ENCODE results near the gene CLVS2.

Gene CLVS2

DNA sequence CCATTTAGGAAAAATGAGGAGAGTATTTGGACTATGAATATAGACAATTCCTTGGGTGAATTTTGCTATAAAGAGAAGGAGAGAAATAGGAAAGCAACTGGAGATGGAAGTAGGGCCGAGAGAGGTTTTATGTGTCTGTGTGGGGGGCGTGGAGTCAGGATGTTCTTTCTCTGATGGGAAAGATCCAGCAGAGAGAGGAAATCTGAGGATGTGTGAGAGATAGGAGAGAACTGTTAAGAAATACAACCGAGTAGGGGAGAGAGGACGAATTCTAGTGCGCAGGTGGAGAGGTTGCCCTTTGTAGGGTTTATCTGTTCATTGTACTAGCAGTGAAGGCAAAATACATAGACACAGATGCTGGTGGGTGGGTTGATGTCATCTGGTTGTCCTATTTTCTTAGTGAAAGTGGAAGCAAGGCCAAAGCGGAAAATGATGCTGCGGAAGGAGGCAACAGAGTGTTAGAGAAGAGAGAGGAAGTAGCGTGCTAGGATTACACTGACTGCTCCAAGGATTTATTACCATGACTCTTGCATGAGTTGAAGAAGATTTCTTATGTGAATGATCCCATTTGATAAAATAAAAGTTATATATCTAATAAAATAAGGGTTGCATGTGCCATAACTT lies 57.7 kb downstream of the CLVS2 start:
- TF ChIP-seq GATA3 (IDR thresholded peaks at IDR 0.05; ENCODE audit: low read depth, low read length): no peak
- TF ChIP-seq GATA2 (IDR thresholded peaks at IDR 0.05; ENCODE audit: low read depth, low read length): no peak

DNA sequence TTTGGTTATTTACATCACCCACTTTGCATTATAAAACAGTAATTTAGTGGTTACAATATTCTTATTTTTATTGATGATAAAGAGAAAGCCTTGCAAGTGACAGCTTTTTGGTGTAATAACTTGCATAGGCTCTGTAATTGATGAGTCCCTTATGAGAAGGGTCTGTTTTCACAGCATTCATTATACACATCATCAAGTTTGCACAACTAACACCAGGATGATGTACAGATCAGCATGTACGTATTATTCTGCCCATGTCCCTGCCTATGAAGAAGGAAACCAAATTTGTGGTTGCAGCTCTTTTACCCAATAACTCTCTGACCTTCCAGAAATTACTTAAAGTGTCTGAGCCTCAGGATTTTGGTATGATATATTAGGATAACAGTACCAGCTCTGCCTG lies 59.2 kb downstream of the CLVS2 start:
- TF ChIP-seq GATA2 (IDR thresholded peaks at IDR 0.05; ENCODE audit: low read depth, low read length): no peak
- no peak for TF ChIP-seq GATA3 (IDR thresholded peaks at IDR 0.05; ENCODE audit: low read depth, low read length)

DNA sequence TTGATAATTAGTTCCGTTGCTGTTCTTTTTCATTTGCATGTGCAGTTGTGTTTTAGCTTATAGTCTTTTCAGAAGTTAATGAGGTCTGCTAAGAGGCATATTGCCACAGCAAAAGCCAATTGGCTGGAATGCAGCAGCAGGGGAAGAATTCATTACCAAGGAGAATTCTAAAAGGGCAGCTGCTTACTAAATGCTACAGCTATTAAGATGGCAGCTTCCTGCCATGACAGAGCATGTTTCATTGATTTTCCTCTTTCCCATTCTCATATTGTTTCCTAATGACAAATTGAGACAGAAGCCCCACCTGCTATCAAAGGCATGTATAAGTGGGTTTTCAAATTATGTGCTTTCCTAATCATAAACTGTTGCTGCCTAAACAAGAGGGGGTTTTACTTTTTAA lies 66.6 kb downstream of the CLVS2 start:
- TF ChIP-seq GATA2 (IDR thresholded peaks at IDR 0.05; ENCODE audit: low read depth, low read length): no peak
- no peak for TF ChIP-seq GATA3 (IDR thresholded peaks at IDR 0.05; ENCODE audit: low read depth, low read length)

DNA sequence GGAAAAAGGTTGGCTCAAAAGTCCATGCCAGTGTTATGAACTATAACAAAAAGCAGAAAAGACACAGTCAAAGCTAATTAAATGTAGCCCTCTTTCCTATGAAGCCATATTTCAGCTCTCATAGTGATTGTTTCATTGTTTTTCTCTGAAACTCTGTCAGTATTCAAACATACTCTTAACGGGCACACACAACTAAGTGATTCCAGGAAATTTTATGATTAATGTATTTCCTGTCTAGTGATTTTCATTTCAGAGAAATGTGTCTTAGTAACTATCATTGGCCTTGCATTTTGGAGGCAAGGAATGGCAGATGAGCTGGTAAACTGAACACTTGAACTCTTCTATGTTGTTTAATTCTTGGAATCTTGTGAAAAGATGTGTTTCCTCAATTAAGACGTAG lies 68.0 kb downstream of the CLVS2 start:
- TF ChIP-seq GATA2 (IDR thresholded peaks at IDR 0.05; ENCODE audit: low read depth, low read length) (no peak), GATA3 (IDR thresholded peaks at IDR 0.05; ENCODE audit: low read depth, low read length) (no peak)

DNA sequence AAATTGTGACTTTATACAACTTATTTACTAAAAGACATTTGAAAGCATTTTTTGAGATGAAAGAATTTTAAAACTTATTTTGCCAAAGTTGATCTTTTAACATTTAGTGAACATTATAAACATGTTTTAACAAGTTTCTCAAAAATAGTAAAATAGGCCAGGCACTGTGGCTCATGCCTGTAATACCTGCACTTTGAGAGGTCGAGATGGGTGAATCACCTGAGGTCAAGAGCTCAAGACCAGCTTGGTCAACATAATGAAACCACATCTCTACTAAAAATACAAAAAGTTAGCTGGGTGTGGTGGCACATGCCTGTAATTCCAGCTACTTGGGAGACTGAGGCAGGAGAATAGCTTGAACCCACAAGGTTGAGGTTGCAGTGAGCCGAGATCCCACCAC lies 78.6 kb downstream of the CLVS2 start:
- TF ChIP-seq GATA2 (IDR thresholded peaks at IDR 0.05; ENCODE audit: low read depth, low read length): no peak
- no peak for TF ChIP-seq GATA3 (IDR thresholded peaks at IDR 0.05; ENCODE audit: low read depth, low read length)

DNA sequence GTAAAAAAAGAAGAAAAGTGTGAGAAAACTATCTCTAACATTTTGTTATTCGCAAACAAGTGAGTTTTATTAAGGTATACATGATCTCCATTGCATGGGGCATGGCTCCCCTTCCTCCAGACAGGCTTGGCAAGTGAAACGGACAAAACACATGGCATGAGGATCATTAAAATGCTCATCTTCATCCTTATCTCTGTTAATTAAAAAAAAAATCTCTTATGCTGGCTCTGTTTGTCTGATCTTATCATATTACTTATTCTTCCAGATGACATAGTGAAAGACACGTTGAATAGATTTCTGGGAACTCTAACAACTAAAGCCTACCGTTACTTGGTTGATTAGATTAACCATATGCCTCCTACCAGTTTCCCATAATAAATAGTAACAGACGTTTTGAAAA lies 89.4 kb downstream of the CLVS2 start:
- TF ChIP-seq GATA2 (IDR thresholded peaks at IDR 0.05; ENCODE audit: low read depth, low read length) (peak; percentile 24; the same call in 1 of the 2 replicates), GATA3 (IDR thresholded peaks at IDR 0.05; ENCODE audit: low read depth, low read length) (peak; percentile 63; the same call in 1 of the 2 replicates)

DNA sequence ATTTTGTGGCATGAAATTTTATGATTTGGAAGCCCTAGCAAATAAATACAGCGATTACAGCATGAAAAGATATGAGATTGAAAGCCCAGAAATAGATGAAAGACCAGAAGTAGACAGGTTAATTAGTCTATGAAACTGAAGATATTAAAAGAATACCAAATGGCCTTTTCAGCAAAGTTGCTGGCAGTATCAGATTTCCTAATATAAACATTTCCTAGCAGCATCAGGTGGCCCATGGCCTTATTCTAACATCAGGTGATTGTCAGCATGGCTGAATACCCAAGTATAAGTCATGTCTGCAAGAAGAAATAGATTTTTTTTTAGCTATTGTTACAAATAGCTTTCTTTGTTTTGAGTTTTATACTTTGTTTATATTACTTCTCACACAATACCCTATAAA lies 93.2 kb downstream of the CLVS2 start:
- TF ChIP-seq GATA3 (IDR thresholded peaks at IDR 0.05; ENCODE audit: low read depth, low read length): no peak
- TF ChIP-seq GATA2 (IDR thresholded peaks at IDR 0.05; ENCODE audit: low read depth, low read length): no peak

DNA sequence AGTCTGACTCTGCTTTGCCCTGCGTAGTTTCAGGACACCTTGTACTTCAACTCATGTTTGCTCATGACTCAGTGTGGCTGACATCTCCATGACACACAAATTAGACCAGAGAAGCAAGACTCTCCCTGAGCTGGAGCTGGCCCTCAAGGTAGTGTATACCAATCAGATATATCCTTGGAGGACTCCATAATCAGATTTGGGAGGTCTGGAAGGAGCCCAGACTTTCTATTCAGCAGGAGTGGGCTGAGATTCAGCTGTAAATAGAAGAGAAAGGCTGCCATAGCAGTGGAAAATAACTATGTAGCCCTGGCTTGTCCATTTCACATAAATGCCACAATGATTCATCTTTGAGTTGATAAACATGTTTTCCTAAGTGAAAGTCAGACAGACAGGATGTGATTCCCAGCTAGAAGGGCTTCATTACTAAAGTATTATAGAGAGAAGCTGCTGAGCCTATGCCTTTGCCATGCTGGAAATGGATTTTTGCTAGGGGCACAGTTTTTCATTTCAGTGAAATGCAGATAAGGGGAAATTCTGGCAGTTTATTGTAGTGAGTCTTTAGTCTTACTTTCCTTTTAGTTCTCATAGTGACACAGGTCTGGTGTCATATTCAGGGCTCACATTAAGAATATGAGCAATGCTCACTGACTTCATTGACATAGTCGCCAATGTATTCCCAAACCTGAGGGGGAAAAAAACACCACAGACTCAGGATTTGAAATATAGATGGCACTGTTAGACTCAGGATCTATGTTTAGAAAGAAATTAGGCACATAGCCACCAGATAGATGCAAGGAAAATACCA lies 95.3 kb downstream of the CLVS2 start:
- TF ChIP-seq GATA3 (IDR thresholded peaks at IDR 0.05; ENCODE audit: low read depth, low read length) (no peak), GATA2 (IDR thresholded peaks at IDR 0.05; ENCODE audit: low read depth, low read length) (no peak; the same call in 1 of the 2 replicates)

DNA sequence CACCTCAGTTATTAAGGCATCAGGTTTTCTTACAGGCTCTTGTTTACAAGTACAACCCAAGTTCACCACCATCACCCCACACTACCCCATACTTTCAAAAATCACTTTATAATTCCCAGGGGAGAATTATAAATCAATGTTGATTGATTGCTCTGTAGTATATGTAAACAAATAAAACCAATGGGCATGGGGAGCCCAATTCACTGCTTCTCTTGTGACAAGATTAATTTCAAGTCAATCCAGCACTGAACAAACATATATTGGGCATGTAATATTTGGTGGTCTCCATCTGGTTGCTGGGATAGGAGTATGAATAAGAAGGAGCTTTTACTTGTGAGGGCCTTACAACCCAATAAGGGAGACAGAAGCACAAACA lies 95.8 kb downstream of the CLVS2 start:
- TF ChIP-seq GATA3 (IDR thresholded peaks at IDR 0.05; ENCODE audit: low read depth, low read length) (no peak), GATA2 (IDR thresholded peaks at IDR 0.05; ENCODE audit: low read depth, low read length) (no peak)

DNA sequence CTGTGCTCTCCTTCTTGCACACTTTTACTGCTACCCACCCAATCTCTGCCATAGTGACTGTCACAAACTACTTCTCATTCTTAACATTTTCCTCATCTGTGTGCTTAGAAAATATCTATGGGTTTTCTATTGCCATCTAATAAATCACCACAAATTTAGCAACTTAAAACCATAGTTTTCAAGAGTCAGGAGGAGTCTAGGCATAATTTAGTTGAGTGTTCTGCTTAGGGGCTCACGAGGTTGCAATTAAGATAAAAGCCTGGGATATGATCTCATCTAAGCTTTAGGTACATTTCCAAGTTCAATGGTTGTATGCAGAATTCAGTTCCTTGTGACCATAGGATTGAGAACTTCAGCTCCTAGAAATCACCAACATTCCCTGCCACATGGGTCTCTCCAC lies 98.8 kb downstream of the CLVS2 start:
- no peak for TF ChIP-seq GATA3 (IDR thresholded peaks at IDR 0.05; ENCODE audit: low read depth, low read length)
- TF ChIP-seq GATA2 (IDR thresholded peaks at IDR 0.05; ENCODE audit: low read depth, low read length): no peak

DNA sequence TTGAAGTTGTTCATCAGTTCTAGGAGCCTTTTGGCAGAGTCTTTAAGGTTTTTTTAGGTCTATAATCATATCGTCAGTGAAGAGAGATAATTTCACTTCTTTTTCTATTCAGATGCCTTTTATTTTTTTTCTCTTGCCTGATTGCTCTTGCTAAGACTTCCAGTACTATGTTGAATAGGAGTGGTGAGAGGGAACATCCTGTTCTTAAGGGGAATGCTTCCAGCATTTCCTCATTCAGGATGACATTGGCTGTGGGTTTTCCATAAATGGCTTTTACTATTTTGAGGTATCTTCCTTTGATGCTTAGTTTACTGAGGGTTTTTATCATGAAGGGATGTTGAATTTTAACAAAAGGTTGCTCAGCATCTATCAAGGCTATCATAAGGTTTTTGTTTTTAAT lies 109.5 kb downstream of the CLVS2 start:
- TF ChIP-seq GATA2 (IDR thresholded peaks at IDR 0.05; ENCODE audit: low read depth, low read length) (no peak), GATA3 (IDR thresholded peaks at IDR 0.05; ENCODE audit: low read depth, low read length) (no peak)

DNA sequence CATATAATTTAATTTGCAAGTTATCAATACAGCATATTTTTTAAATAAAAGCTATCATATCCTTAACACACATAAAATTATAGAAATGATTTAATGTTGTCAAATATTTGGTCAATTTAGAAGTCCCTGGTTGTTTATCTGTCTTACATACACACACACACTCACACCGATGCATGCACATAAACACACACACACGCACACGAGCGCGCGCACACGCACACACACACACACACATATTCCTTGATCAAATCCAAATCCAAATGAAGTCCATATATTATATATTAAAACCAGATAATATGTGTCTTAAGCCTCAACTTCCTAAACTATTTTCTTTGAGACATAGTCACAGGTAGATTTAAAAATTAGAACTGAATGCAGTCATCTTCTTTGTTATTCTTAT lies 120.3 kb downstream of the CLVS2 start:
- TF ChIP-seq GATA3 (IDR thresholded peaks at IDR 0.05; ENCODE audit: low read depth, low read length) (no peak), GATA2 (IDR thresholded peaks at IDR 0.05; ENCODE audit: low read depth, low read length) (no peak)

DNA sequence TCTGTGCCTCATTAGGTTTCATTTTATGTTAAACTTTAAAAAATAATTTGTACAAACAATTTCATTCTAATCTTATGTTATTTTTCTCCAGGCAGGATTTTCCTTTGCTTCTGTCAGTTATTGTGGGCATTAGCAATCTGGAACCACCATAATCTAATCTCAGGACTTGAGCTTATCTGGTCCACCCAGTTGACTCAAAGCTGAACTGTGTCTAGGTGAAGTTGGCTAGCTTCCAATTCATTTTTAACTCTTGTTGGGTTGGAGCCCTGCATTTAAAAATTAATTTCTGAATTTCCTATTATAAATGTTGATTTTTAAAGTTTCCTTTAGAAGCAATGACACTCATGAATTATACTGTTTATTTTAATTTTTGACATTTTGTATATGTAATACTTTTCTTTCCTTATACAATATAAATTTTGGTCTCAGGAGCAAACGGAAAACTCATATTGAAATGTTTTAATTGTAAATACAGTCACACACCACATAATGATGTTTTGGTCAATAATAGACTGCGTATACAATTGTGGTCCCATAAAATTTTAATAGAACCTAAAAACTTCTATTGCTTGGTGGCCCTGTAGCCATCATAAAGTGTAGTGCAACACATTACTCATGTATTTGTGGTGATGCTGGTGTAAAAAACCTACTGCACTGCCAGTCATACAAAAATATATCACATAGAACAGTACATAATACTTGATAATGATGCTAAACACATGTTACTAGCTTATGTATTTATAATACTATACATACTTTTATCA lies 121.3 kb downstream of the CLVS2 start:
- TF ChIP-seq GATA2 (IDR thresholded peaks at IDR 0.05; ENCODE audit: low read depth, low read length) (peak; percentile 27; the same call in 1 of the 2 replicates), GATA3 (IDR thresholded peaks at IDR 0.05; ENCODE audit: low read depth, low read length) (no peak)

DNA sequence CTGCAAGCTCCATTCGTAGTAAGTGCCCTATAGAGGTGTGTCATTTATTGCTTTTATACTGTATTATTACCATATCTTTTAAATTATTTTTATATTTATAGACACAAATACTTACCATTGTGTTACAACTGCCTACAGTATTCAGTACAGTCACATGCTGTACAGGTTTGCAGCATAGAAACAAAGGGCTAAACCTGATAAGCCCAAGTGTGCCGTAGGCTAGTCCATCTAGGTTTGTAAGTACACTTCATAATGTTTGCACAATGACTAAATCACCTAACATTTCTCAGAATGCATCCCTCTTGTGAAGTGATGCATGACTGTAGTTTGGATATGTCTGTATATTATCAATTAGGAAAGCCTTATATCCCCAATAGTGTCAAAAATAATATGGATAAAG lies 122.8 kb downstream of the CLVS2 start:
- no peak for TF ChIP-seq GATA3 (IDR thresholded peaks at IDR 0.05; ENCODE audit: low read depth, low read length)
